Measurements from ENCODE around the gene ALK.

ALK gene

DNA sequence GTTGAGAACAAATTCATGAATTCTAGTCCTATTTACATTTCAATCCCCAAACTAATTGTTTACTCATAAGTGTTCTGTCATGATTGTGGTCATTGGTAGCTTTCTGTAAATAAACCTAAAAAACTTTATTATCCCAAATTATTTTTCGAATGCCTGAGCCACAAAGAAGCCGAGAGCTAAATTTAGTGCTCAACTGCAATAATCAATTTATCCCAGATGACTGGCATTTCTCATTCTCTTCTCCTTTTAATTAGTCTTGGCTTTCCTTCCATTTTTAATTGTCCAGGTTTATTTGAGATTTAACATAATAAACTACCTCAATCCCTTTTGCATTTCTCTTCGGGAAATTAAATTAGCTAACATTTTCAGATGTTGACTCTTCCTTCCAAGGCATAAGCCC, 308.3 kb downstream of the ALK start:
- Histone ChIP-seq H4K20me1 (ENCODE audit: insufficient read depth, low read length) (no peaks in the 10 kb centered on the region), H3K36me3 (replicated peaks; ENCODE audit: insufficient read depth, low read length) (no peaks in the 10 kb centered on the region), H3K4me1 (ENCODE audit: low read length) (no peaks in the 10 kb centered on the region), H3K9me2 (replicated peaks; ENCODE audit: insufficient read depth, low read length) (no peaks in the 10 kb centered on the region), H3K27me3 (replicated peaks; ENCODE audit: insufficient read depth, low read length) (no peaks in the 10 kb centered on the region), H2AFZ (ENCODE audit: low read length) (no peak overlapping the region), H3K9me3 (replicated peaks; ENCODE audit: insufficient read depth, low read length) (no peaks in the 10 kb centered on the region), H3K9ac (ENCODE audit: low read length) (no peak overlapping the region), H3K79me2 (ENCODE audit: low read length) (no peaks in the 10 kb centered on the region), H3K27ac (ENCODE audit: low read length) (no peak overlapping the region), H3F3A (ENCODE audit: insufficient read depth, low read length) (no peaks in the 10 kb centered on the region), H3K4me3 (ENCODE audit: low read length) (no peak overlapping the region), H3K4me2 (ENCODE audit: low read depth, low read length) (no peak overlapping the region)
- TF ChIP-seq EZH2 (optimal IDR thresholded peaks at IDR 0.05; ENCODE audit: low read depth, low read length) (no peak), EZH2phosphoT487 (IDR thresholded peaks at IDR 0.05; ENCODE audit: low read length) (no peak)
- TF ChIP-seq, protein P1, sequence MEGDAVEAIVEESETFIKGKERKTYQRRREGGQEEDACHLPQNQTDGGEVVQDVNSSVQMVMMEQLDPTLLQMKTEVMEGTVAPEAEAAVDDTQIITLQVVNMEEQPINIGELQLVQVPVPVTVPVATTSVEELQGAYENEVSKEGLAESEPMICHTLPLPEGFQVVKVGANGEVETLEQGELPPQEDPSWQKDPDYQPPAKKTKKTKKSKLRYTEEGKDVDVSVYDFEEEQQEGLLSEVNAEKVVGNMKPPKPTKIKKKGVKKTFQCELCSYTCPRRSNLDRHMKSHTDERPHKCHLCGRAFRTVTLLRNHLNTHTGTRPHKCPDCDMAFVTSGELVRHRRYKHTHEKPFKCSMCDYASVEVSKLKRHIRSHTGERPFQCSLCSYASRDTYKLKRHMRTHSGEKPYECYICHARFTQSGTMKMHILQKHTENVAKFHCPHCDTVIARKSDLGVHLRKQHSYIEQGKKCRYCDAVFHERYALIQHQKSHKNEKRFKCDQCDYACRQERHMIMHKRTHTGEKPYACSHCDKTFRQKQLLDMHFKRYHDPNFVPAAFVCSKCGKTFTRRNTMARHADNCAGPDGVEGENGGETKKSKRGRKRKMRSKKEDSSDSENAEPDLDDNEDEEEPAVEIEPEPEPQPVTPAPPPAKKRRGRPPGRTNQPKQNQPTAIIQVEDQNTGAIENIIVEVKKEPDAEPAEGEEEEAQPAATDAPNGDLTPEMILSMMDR (IDR thresholded peaks at IDR 0.05; ENCODE audit: low read length), result no peak
- no peak for DNase-seq

DNA sequence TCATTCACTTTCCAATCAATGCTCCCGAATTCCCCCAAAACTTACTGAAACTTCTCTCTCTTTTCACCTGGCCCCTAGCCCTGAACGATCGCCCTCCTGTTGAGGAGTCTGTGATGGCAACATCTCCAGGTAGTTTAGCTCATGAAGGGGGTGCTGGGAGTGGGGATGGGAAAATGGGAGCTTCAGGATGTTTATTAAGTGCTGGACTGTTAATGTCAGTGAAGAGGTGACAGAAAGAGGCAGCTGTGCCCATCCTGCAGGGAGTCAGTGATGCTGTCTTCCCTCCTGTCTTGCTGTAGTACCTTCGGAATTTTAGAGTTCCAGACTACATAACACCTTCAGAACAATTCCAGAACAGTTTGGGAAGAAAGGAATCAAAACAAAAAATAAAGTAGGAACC, 308.8 kb downstream of the ALK start:
- Histone ChIP-seq H3F3A (ENCODE audit: insufficient read depth, low read length) (no peaks in the 10 kb centered on the region), H3K9me2 (replicated peaks; ENCODE audit: insufficient read depth, low read length) (no peaks in the 10 kb centered on the region), H4K20me1 (ENCODE audit: insufficient read depth, low read length) (no peaks in the 10 kb centered on the region), H3K4me2 (ENCODE audit: low read depth, low read length) (no peak overlapping the region), H3K36me3 (replicated peaks; ENCODE audit: insufficient read depth, low read length) (no peaks in the 10 kb centered on the region), H2AFZ (ENCODE audit: low read length) (no peak overlapping the region), H3K27me3 (replicated peaks; ENCODE audit: insufficient read depth, low read length) (no peaks in the 10 kb centered on the region), H3K9me3 (replicated peaks; ENCODE audit: insufficient read depth, low read length) (no peaks in the 10 kb centered on the region), H3K4me3 (ENCODE audit: low read length) (no peak overlapping the region), H3K9ac (ENCODE audit: low read length) (no peak overlapping the region), H3K4me1 (ENCODE audit: low read length) (no peaks in the 10 kb centered on the region), H3K79me2 (ENCODE audit: low read length) (no peaks in the 10 kb centered on the region), H3K27ac (ENCODE audit: low read length) (no peak overlapping the region)
- no peak for DNase-seq
- TF ChIP-seq EZH2phosphoT487 (IDR thresholded peaks at IDR 0.05; ENCODE audit: low read length) (no peak), EZH2 (optimal IDR thresholded peaks at IDR 0.05; ENCODE audit: low read depth, low read length) (no peak)
- TF ChIP-seq, protein P1 (IDR thresholded peaks at IDR 0.05; ENCODE audit: low read length), result no peak

DNA sequence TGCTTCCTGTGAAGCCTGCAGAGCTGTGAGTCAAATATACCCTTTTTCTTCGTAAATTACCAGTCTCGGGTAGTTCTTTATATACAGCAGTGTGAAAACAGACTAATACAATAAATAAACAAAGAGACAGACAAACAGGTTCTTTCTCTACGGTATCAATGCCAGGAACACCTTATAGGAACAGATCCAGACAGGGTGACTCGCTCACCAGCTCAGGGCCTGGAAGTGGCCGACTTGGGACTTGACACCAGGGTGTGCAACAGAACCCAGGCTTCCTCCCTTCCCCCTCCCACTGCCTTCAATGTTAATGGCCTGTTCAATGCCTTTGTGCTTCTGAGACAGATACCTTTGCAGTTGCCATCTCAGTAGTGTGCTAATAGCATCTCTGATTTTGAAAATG, 309.5 kb downstream of the ALK start:
- no peaks in the 10 kb centered on the region for H3K36me3 ChIP-seq (replicated peaks; ENCODE audit: insufficient read depth, low read length)
- H3F3A ChIP-seq (ENCODE audit: insufficient read depth, low read length), result no peaks in the 10 kb centered on the region
- no peaks in the 10 kb centered on the region for H3K4me1 ChIP-seq (ENCODE audit: low read length)
- H3K9me3 ChIP-seq (replicated peaks; ENCODE audit: insufficient read depth, low read length), result no peaks in the 10 kb centered on the region
- no peaks in the 10 kb centered on the region for H3K27me3 ChIP-seq (replicated peaks; ENCODE audit: insufficient read depth, low read length)
- no peak overlapping the region for H2AFZ ChIP-seq (ENCODE audit: low read length)
- no peak for DNase-seq
- H3K9ac ChIP-seq (ENCODE audit: low read length), result no peak overlapping the region
- no peaks in the 10 kb centered on the region for H3K9me2 ChIP-seq (replicated peaks; ENCODE audit: insufficient read depth, low read length)
- H3K4me2 ChIP-seq (ENCODE audit: low read depth, low read length), result no peak overlapping the region
- H3K79me2 ChIP-seq (ENCODE audit: low read length), result no peaks in the 10 kb centered on the region
- H4K20me1 ChIP-seq (ENCODE audit: insufficient read depth, low read length), result no peaks in the 10 kb centered on the region
- TF ChIP-seq EZH2phosphoT487 (IDR thresholded peaks at IDR 0.05; ENCODE audit: low read length) (no peak), EZH2 (optimal IDR thresholded peaks at IDR 0.05; ENCODE audit: low read depth, low read length) (no peak)
- TF ChIP-seq, protein P1 (IDR thresholded peaks at IDR 0.05; ENCODE audit: low read length), result no peak
- no peak overlapping the region for H3K4me3 ChIP-seq (ENCODE audit: low read length)
- H3K27ac ChIP-seq (ENCODE audit: low read length), result no peak overlapping the region
